Femur (tissue), 1 donor: Measurements from ENCODE around the gene LYZL4.
A peak's percentile ranks its signal among the peaks of the same experiment; 100 is the strongest.

Experiments
- DNase-seq: peaks from one replicate; pipeline ENCODE4 v3.0.0-alpha.2; 2017

LYZL4 gene

GRCh38 chr3:42369832-42370231 lies 40.6 kb downstream of the LYZL4 start:
- no peak for DNase-seq

GRCh38 chr3:42369304-42369703 lies 41.1 kb downstream of the LYZL4 start:
- DNase-seq = peak; percentile 92

DNA sequence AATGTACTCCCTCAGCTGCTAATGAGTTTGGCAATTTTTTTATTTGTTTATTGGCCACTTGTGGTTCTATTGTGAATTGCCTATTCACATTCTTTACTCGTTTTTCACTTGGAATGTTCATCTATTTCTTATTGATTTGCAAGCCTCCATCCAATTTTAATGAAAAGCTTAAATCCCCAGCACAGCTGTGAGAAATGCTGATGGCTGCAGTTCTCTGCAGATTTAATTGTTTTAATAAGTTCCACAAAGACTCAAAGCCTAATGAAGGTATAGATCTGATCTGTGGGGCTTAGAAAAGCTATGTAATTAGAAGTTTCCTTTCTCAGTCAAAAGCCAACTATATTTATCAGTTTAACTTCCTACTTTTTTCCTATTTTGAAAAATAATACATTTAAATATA lies 41.5 kb downstream of the LYZL4 start:
- no peak for DNase-seq

DNA sequence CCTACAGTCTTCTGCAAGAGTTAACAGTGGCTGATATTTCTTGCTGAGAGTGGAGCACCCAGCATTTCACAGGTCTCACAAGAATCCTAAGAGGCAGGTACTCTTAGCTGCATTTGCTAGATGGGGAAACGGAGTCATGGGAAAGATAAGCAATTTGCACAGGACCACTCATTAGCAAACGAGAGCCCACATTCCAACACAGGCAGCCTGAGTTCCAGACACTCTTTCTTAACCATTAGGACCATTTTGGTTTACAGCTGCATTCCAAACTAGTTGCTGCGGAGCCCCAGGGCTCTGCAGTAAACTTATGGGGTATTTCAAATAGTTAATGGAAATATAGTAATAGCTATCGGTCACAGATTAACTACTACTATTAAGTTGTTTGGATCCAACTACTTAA lies 42.5 kb downstream of the LYZL4 start:
- DNase-seq = no peak

DNA sequence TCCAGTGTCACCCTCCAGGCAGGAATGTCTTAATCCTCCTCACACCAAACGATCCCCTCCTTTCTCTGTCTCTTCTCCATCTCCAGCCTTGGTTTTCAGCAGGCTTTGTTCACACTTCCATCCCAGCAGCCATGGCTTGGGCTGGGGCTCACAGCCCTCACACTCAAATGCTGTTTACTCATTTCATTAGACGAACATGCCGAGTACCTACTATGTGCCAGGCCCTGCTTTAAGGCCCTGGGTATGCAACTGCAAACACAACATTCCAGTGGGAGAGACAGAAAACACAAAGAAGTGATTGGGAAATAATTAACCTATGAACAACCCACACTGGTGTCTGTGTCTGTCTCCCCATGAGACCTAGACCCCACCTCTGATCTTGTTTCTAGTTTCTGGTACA lies 43.9 kb downstream of the LYZL4 start:
- DNase-seq = no peak

GRCh38 chr3:42357335-42357734 lies 53.1 kb downstream of the LYZL4 start:
- no peak for DNase-seq

- no peak for DNase-seq
Measured at GRCh38 chr3:42355612-42356011, 54.8 kb downstream of the LYZL4 start.

DNA sequence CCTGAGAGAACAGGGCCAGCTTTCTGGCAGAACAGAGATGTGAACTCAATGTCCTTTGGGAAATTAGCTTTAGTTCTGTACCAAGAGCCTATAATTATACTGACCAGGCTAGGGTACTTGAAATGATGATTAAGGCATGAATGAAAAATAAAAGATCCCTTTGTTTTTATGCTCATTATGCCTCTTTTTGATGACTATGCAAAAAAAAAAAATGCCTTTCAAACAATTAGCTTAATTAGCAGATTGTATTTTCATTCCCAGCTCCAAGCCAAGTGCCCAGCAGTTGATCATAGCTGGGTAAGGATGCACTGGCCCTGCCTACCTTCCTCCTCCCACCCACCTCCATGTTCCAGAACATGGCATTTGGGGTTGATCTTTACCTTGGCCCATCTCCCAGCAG lies 56.8 kb downstream of the LYZL4 start:
- no peak for DNase-seq

DNA sequence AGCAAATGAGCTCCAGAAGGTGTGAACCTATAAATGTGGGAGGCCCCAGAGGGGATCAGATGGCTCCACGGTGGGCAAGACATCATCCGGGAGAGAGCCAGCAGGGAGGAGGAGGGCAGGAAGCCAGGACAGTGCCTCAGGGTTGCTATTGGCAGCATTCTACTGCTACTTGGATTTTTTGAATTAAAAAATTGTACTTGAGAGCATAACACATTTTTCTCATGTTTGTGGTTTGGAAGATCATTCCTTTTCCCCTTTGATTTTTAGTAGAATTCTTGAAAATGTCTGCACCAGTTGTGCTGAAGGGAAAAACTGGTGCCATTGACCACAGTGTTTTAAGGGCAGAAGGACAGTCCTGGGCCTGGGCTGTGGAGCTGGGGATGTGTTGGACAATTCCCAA lies 59.2 kb downstream of the LYZL4 start:
- peak; percentile 68 for DNase-seq

GRCh38 chr3:42349765-42350594 lies 60.4 kb downstream of the LYZL4 start:
- DNase-seq = no peak

- no peak for DNase-seq
Measured at GRCh38 chr3:42347928-42348327, 62.5 kb downstream of the LYZL4 start.
